CD4-positive, alpha-beta T cell treated with Interleukin-15 for 1 hour (primary cell): Measurements from ENCODE around the gene AP2A1.

Experiments used
- DNase-seq: peaks from one replicate; pipeline ENCODE4 v3.0.0-alpha.2; 2020

Gene AP2A1

DNA sequence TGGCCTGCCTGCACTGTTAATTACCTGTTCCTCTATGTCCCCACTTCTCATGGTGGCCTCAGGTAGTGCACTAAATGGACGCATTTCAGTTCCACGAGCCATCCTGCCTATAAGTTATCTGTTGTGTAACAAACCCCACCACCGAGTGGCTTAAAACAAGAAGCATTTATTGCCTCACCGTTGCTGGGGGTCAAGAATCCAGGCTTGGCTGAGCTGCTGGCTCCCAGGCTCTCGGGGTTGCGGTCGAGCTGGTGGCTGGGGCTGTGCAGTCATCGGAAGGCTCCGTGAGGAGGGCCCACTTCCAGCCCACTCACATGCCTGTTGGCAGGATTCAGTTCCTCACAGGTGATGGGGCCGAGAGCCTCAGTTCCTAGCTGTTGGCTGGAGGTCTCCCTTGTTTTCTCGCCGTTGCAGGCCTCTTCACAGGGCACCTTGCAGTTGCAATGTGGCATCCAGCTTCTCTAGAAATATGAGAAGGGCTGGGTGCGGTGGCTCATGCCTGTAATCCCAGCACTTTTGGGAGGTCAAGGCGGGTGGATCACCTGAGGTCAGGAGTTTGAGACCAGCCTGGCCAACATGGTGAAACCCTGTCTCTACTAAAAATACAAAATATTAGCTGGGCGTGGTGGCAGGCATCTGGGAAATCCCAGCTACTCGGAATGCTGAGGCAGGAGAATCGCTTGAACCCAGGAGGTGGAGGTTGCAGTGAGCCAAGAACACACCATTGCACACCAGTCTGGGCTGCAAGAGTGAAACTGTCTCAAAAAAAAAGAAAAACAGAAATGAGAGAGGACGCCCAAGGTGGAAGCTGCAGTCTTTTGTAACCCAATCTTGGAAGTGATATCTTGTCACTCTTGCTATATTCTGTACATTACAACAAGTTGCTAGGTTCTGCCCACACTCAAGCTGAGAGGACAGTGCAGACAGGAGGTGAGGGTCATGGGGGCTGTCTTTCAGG lies 77.6 kb downstream of the AP2A1 start:
- no peak for DNase-seq

- DNase-seq, result no peak
Measured at GRCh38 chr19:49845414-49845813, 78.6 kb downstream of the AP2A1 start.

DNA sequence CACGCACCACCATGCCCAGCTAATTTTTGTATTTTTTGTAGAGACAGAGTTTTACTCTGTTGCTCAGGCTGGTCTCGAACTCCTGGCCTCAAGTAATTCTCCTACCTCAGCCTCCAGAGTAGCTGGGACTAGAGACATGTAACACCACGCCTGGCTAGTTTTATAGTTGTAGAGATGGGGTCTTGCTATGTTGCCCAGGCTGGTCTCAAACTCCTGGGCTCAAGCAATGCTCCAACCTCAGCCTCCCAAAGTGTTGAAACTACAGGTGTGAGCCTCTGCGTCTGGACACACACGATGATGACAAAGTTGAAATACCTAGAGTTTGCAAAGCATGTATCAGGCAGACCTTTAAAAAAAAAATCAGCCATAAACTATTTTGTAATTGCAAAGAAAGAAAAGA lies 79.6 kb downstream of the AP2A1 start:
- DNase-seq, result no peak

- no peak for DNase-seq
Measured at GRCh38 chr19:49847731-49848696, 81.2 kb downstream of the AP2A1 start.

- no peak for DNase-seq
Measured at GRCh38 chr19:49848938-49849337, 82.1 kb downstream of the AP2A1 start.

DNA sequence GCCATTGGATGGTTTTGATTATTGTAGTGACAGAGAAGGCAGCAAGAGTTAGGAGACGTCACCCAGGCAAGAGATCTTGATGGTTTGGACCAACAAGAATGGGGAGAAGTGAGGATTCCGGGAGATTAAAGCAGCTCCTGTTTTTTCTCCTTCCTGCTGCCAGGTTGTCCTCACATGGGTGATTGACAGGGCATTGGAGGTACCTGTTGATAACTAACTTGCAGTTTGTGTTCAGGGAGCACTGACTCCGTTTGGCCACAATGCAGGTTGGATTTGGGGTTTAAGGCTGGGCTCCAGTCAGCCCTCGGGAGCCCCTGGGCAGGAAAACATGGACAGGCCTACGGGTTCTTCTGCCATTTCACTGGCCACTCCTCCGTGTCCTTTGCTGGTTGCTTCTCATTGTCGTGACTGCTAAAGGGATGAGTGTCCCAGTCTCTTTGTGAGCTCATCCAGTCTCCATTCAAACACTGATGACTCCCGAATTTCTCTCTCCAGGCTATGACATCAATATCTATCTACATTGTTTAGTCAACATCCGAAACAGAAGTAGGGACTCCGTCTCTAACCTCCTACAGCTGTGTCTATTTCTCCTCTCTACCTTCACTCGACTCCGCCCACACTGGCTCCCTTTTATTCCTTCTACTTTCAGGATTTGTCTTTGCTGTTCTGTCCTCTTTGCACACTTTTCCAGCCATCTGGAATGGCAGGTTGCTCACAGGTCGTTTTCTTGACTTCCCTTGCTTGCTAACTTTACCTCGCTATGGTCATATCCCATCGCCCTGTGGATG lies 82.8 kb downstream of the AP2A1 start:
- no peak for DNase-seq

DNA sequence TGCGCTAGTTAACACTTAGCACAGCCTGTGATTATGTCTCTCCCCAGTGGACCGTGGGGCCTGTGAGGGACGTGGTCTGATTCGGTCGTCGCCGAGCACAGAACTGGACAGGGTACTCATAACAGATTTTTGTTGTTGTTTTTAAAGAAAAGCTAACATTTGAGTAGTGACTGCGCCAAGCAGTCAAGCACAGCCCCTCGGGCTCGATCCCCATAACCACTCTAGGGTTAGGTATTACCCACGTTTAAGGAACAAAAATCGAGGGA lies 83.4 kb downstream of the AP2A1 start:
- DNase-seq, result no peak

GRCh38 chr19:49850487-49851342 lies 83.9 kb downstream of the AP2A1 start, which contains the start of gene PTOV1:
PTOV1 (plus strand) TSS chr19:49851159.
- peak; percentile 90 for DNase-seq

DNA sequence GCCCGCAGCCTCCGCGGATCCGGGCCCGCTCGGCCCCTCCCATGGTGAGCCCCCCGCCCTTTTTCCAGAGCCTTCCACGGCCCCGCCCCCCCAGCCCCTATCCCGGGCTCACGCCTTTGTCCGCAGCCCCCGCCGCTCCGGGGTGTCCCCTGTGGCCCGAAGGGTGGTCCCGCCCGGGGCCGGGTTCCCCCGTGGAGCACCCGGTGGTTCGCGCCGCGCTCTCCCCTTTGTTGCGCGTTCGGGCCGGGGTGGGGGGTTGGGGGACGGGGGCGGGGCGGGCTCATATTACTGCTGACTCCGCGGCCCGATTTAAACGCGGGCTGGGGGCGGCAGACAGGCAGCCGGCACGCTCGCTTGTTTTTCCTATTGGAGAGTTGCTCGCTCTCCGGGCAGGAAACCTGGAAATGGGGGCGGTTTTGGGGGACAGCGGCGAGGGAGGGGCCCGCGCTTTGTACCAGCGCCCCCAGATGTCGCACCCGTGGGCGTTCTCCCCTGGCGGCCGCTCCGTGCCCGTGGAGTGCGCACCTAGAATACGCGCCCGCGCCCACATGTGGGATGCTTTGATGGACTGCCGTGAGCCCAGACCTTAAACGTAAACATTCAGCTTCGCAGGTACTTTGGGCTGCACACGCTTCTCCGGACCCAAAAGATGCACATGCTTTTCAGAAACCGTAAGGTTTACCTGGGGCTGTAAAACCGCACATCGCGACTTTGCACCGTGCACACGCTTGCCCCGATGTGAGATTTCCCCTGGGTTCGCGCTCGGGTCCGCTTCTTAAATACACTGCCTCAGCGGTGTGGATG lies 84.9 kb downstream of the AP2A1 start:
- peak; percentile 34 for DNase-seq

DNA sequence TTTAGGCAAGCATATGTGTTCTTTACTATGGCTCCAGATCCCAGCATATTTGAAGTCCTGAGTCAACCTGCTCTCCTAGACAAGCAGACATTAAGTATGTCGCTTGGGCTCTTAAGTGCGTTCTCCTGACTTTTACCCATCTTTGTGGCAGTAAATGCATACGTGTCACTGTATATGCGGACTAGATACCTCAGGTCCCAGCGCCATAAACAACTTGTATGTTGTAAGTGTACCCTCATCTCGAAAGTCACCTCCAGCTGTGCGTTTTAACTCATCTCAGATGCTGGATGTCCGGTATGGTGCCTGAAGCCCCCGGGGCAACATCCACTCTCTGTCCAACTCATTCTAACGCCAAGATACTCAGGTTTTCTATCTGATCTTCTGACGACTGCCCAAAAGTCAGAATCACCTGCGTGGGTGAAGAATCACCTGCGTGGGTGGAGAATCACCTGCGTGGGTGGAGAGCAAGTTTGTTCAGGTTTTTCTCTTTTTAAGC lies 85.9 kb downstream of the AP2A1 start:
- DNase-seq, result no peak

- DNase-seq, result no peak
Measured at GRCh38 chr19:49853852-49854377, 87.1 kb downstream of the AP2A1 start.

DNA sequence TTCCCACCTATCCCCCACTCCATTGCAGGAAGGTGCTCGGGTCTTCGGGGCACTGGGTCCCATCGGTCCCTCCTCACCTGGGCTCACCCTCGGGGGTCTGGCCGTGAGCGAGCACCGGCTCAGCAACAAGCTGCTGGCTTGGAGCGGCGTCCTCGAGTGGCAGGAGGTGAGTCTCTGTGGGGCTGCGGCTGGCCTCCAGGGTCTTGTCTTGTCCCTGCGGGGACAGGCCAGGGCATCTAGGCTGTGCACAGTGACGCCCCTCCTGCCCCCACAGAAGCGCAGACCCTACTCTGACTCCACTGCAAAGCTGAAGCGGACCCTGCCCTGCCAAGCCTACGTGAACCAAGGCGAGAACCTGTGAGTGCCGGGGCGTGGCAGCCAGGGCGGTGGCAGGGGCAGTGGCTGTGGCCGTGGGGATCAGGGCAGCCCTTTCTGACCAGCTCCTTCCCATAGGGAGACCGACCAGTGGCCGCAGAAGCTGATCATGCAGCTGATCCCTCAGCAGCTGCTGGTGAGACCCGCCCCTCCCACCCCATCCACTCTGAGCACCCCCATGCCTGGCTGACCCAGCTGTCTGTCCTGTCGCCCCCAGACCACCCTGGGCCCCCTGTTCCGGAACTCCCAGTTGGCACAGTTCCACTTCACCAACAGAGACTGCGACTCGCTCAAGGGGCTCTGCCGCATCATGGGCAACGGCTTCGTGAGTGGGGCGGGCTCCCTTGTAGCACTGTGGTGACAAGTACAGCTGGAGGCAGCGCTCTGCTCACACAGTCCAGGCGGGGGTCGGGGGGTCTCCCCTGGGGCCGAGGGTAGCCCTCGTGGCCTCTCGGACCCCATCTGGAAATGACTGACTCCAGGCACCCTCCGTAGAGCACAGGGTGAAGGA lies 87.8 kb downstream of the AP2A1 start:
- no peak for DNase-seq

DNA sequence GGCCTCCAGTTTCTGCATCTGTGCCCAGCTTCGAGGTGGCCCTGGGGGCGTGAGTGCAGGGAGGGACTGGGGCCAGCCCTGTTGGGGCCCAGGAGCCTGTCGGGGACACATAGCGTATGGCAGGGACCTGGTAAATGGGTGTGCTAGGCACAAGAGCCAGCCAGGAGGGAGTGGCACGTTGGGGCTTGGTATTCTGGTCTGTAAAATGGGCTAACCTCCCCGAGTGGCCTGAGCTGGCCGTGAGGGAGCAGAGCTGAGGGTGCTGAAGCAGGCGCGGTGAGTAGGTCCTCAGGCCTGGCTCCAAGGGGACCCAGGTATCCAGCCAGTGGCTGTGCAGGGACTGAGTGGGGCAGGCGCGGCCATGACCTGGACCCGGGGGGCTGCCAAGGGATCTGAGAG lies 88.5 kb downstream of the AP2A1 start:
- no peak for DNase-seq

DNA sequence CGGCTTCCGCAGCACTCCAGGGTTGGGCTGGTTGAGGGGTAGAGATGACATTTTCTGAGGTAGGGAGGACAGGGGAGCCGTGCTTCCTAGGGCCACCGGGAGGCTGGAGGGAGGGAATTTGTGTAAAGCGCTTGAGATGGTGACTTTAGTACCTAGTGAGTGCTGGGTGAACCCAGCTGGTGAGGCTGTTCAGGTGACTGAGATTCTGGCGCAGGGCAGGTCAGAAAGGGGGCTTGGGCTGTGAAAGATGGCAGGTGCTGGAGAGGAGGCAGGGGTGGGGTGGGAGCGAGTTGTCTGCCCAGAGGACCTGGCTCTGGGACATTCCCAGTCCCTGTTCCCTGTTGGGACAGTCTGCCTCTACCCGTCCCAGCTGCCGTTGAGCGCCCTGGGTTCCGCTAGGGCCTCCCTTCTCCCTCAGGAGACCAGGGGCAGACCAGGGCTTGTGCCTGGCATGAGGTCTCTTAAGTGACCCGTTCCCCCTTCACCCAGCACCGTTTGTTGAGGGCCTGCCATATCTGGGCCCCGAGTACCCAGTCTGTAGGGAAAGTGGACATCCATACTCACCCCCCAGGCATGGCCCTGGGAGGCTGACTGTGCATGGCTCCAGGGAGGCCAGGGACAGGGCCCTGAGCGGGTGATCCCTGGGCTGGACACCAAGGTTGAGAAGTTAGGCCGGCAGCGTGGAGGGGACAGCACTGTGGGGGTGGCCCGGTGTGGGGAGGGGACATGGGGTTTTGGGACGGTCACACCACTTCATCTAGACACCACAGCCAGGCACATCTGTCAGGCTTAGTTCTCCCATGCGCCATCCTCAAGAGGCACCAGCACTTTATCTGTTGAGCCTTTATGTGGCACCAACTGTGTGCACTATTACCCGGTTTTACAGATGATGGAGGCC lies 89.1 kb downstream of the AP2A1 start:
- no peak for DNase-seq

DNA sequence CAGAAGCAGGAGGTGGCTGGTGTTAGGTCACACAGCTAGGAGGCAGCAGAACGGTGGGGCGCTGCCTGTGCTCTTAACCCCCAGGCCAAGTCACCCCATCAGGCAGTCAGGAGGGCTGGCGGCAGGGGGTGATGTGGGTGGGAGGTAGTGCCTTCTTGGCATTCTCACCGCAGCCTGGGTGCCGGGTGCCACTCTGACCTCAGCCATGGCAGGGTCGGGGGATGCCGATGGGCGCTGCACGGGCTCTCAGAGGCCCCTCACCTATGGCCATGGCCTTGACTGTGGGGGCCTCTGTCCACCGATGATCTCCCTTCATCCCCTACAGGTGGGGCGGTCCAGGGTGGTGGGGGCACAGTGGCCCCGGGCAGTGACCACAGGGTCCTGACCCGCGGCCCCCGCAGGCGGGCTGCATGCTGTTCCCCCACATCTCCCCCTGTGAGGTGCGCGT lies 89.8 kb downstream of the AP2A1 start:
- DNase-seq, result no peak
